GM23248 (cell line): Measurements from ENCODE around the gene PRKAB1. TPM values are rescaled to one million over a fixed set of nuclear protein-coding genes. Genes with fewer than 3 reads are reported as not detected.

Experiments used
- DNase-seq: peaks from one replicate; pipeline ENCODE4 v3.0.0-alpha.2; 2015
- H2AFZ ChIP-seq: fragments of 200-600 bp; sonication (generic); 2 replicates; pipeline ENCODE4 v1.6.1; 2016; ENCODE audit warnings: antibody characterized with exemption
- H3F3A ChIP-seq: fragments of 200-600 bp; sonication (generic); 2 replicates; pipeline ENCODE4 v1.6.1; 2016; ENCODE audit warnings: mild to moderate bottlenecking, antibody characterized with exemption, mixed run types; ENCODE audit not compliant: insufficient read depth
- H3K27ac ChIP-seq: fragments of 200-600 bp; sonication (generic); 2 replicates; pipeline ENCODE4 v1.5.1; 2016; ENCODE audit warnings: mild to moderate bottlenecking
- H3K27me3 ChIP-seq: fragments of 200-600 bp; sonication (generic); replicated peaks from 2 replicates; pipeline ENCODE4 v1.6.1; 2016; ENCODE audit warnings: mild to moderate bottlenecking; ENCODE audit not compliant: insufficient read depth
- H3K36me3 ChIP-seq: fragments of 200-600 bp; sonication (generic); 2 replicates; pipeline ENCODE4 v1.6.1; 2016; ENCODE audit warnings: low read depth, mild to moderate bottlenecking
- H3K4me1 ChIP-seq: fragments of 200-600 bp; sonication (generic); 2 replicates; pipeline ENCODE4 v1.6.1; 2016; ENCODE audit warnings: mild to moderate bottlenecking; ENCODE audit not compliant: insufficient read depth
- H3K4me2 ChIP-seq: fragments of 200-600 bp; sonication (generic); one replicate; pipeline ENCODE4 v1.6.1; 2016; ENCODE audit warnings: mild to moderate bottlenecking; ENCODE audit not compliant: unreplicated experiment
- H3K4me3 ChIP-seq: fragments of 200-600 bp; sonication (generic); 2 replicates; pipeline ENCODE4 v1.5.1; 2016; ENCODE audit warnings: mild to moderate bottlenecking
- H3K79me2 ChIP-seq: fragments of 200-600 bp; sonication (generic); 2 replicates; pipeline ENCODE4 v1.6.1; 2016; ENCODE audit warnings: mild to moderate bottlenecking; ENCODE audit not compliant: insufficient read depth
- H3K9ac ChIP-seq: fragments of 200-600 bp; sonication (generic); 2 replicates; pipeline ENCODE4 v1.6.1; 2016; ENCODE audit warnings: mild to moderate bottlenecking
- H3K9me2 ChIP-seq: fragments of 200-600 bp; sonication (generic); 2 replicates; pipeline ENCODE4 v1.6.1; 2016; ENCODE audit warnings: mixed run types, mild to moderate bottlenecking, moderate library complexity; ENCODE audit not compliant: insufficient read depth
- H3K9me3 ChIP-seq: fragments of 200-600 bp; sonication (generic); one replicate; pipeline ENCODE4 v1.6.1; 2017; ENCODE audit warnings: low read depth
- H4K20me1 ChIP-seq: fragments of 200-600 bp; sonication (generic); 2 replicates; pipeline ENCODE4 v1.6.0; 2016; ENCODE audit not compliant: insufficient read depth
- EZH2 ChIP-seq: fragments of 200-600 bp; sonication (generic); IDR thresholded peaks from 2 replicates; pipeline ENCODE4 v1.6.1; 2018; ENCODE audit warnings: antibody characterized with exemption, mild to moderate bottlenecking; ENCODE audit not compliant: insufficient read depth, poor library complexity, severe bottlenecking
- EZH2phosphoT487 ChIP-seq: fragments of 200-600 bp; sonication (generic); IDR thresholded peaks from 2 replicates; pipeline ENCODE4 v1.6.1; 2018; ENCODE audit warnings: antibody characterized with exemption, moderate library complexity, mild to moderate bottlenecking, low read depth; ENCODE audit not compliant: insufficient read depth
- WGBS, 2 experiments: methylation state at CpG; one replicate each; pipeline ENCODE4 v1.1.6; 2015 to 2017; ENCODE audit warnings: low lambda C conversion rate in 2 of 2, low coverage in 1 of 2; ENCODE audit errors: missing lambda C conversion rate in 2 of 2; 5-methylcytosine and 5-hydroxymethylcytosine counted together
- in situ Hi-C: fragments of 300-500 bp; cut with MboI; formaldehyde crosslinking; loops from 2 replicates; pipeline ENCODE4 v1.15.0; 2020
- polyA plus RNA-seq: library from polyadenylated mRNA; unstranded; fragments of >200 nt; fragmentation: Nextera tagmentation; extraction: Ambion mirVana; gene quantifications from 2 replicates; pipeline ENCODE4 v1.2.1, GENCODE V29; 2016
- total RNA-seq: library from RNA; depleted of rRNA; stranded (reverse); fragments of >200 nt; shearing (Covaris generic); gene quantifications from 2 replicates; pipeline ENCODE4 v1.2.3, GENCODE V29; 2014

PRKAB1 gene
- total and polyA plus RNA-seq, 2 experiments from 2014 or later: 19.2 to 24.7 TPM

DNA sequence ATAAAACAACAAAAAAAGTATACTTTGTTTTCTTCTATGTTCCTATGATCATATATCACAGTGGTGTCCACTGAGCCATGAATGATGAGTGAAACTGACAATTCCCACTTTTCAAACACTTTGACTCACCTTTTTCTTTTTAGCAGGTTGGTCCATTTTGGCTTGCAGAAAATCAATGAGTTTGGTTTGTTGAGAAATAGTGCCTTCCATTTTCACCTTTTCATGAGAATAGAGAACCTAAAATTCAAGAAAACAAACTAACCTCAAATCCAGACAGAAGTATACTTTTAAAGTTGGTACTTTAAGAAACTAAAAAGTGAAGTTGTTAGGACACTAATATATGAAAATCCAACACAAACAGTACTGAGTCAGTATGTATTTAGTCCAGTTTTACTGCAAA, 52.4 kb downstream of the PRKAB1 start:
- Histone ChIP-seq H3K9me3 (no peaks in the 10 kb centered on the region), H3K4me2 (no peak overlapping the region), H3K9me2 (no peaks in the 10 kb centered on the region), H4K20me1 (no peaks in the 10 kb centered on the region), H3K9ac (no peak overlapping the region), H3K4me3 (no peak overlapping the region), H3K36me3 (no peaks in the 10 kb centered on the region), H3F3A (peaks cover 6% of the 10 kb centered on the region; the same call in 1 of the 2 replicates), H2AFZ (no peak overlapping the region), H3K27ac (no peak overlapping the region), H3K27me3 (no peaks in the 10 kb centered on the region), H3K79me2 (no peaks in the 10 kb centered on the region), H3K4me1 (peaks cover 6% of the 10 kb centered on the region)
- DNase-seq: no peak
- no peak for TF ChIP-seq EZH2
- no peak for TF ChIP-seq EZH2phosphoT487
- in situ Hi-C loops: no loop called here

DNA sequence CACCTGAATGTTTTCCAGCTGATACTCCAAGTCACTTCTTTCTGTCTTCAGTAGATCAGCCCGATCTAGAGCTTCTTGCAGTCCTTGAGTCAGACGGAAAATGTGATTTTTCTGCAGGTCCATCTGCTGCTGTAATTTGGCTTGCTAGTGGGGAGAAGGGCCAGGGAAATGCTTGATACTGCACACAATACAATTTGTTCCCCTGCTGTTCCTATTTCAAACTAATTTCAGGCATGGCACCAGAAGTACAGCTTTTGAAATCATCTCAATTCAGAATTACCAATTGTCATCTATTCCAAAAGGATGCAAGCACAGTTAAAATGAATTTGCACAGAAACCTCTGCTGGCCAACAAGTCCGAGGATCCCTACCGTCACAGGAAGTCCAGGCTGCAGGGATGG, 53.4 kb downstream of the PRKAB1 start:
- no peaks in the 10 kb centered on the region for H3K27me3 ChIP-seq
- H3F3A ChIP-seq: peaks cover 6% of the 10 kb centered on the region; the same call in 1 of the 2 replicates
- no peak overlapping the region for H3K27ac ChIP-seq
- H4K20me1 ChIP-seq: no peaks in the 10 kb centered on the region
- H3K9me2 ChIP-seq: no peaks in the 10 kb centered on the region
- TF ChIP-seq EZH2phosphoT487: no peak
- TF ChIP-seq EZH2: no peak
- H3K36me3 ChIP-seq: no peaks in the 10 kb centered on the region
- no peaks in the 10 kb centered on the region for H3K9me3 ChIP-seq
- no peak overlapping the region for H3K4me2 ChIP-seq
- no peak overlapping the region for H3K4me3 ChIP-seq
- H3K4me1 ChIP-seq: peaks cover 5% of the 10 kb centered on the region
- no peak for DNase-seq
- H3K9ac ChIP-seq: no peak overlapping the region
- 84 to 92% methylated on average over 4 of the region's 4 CpGs for WGBS, 2 experiments
- H2AFZ ChIP-seq: no peak overlapping the region
- in situ Hi-C loops: no loop called here
- no peaks in the 10 kb centered on the region for H3K79me2 ChIP-seq

DNA sequence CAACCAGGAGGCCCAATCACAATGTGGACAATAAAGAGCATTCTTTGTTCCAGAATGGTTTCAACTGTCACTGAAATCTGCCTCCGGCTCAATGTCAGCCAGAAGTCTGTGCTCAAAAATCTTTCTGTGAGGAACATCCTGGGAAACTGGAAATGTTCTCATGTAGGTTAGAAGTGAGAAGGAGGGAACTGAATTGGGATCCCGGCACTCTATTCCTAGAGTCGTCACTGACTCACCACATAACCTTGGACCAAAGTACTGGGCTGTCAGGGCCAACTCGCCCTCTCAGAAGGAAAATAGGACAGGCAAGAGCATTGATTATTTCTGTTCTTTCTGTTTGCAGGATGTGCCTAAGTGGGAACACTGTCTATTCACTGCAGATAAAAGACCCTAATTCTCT, 57.6 kb downstream of the PRKAB1 start:
- no peaks in the 10 kb centered on the region for H3K27me3 ChIP-seq
- no peak overlapping the region for H3K9ac ChIP-seq
- DNase-seq: no peak
- H3F3A ChIP-seq: no peaks in the 10 kb centered on the region
- no peaks in the 10 kb centered on the region for H3K9me3 ChIP-seq
- TF ChIP-seq EZH2phosphoT487: no peak
- no peak for TF ChIP-seq EZH2
- H3K4me2 ChIP-seq: no peak overlapping the region
- no peaks in the 10 kb centered on the region for H4K20me1 ChIP-seq
- WGBS, 2 experiments: 87 to 92% methylated on average over 4 of the region's 4 CpGs
- H3K79me2 ChIP-seq: no peaks in the 10 kb centered on the region
- no peaks in the 10 kb centered on the region for H3K36me3 ChIP-seq
- no peak overlapping the region for H2AFZ ChIP-seq
- in situ Hi-C loops: no loop called here
- no peaks in the 10 kb centered on the region for H3K4me1 ChIP-seq
- no peaks in the 10 kb centered on the region for H3K9me2 ChIP-seq
- no peak overlapping the region for H3K4me3 ChIP-seq
- no peak overlapping the region for H3K27ac ChIP-seq

DNA sequence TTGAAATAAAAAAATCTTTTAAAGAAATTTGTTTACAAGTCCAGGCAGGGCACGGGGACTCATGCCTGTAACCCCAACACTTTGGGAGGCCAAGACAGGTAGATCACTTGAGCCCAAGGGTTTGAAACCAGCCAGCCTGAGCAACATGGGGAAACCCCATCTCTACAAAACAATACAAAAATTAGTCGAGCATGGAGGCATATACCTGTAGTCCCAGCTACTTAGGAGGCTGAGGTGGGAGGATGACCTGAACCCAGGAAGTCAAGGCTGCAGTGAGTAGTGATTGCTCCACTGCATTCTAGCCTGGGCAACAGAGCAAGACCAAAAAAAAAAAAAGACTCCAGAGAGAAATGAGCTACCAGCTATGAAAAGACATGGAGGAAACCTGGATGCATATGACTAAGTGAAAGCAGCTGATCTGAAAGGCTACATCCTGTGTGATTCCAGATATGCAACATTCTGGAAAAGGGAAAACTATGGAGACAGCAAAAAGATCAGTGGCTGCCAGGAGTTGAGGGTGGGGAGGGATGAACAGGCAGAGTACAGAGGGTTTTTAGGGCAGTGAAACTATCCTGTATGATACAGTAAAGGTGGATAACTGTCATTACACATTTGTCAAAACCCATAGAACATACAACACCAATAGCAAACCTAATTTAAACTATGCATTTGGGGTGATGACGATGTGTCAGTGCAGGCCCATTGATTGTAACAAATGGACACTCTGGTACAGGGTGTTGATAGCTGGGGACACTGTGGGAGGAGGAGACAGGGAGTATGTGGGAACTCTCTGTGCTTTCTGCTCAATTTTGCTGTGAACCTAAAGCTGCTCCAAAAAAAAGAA, 59.9 kb downstream of the PRKAB1 start:
- Histone ChIP-seq H2AFZ (no peak overlapping the region), H3K4me3 (no peak overlapping the region), H3K27ac (no peak overlapping the region), H3K36me3 (no peaks in the 10 kb centered on the region), H4K20me1 (no peaks in the 10 kb centered on the region), H3F3A (no peaks in the 10 kb centered on the region), H3K4me2 (no peak overlapping the region), H3K27me3 (no peaks in the 10 kb centered on the region), H3K9me2 (no peaks in the 10 kb centered on the region), H3K9me3 (no peaks in the 10 kb centered on the region), H3K4me1 (no peaks in the 10 kb centered on the region), H3K79me2 (no peaks in the 10 kb centered on the region), H3K9ac (no peak overlapping the region)
- in situ Hi-C loops: no loop called here
- TF ChIP-seq EZH2phosphoT487 (no peak), EZH2 (no peak)
- WGBS, 2 experiments: 94 to 98% methylated on average over 3 of the region's 3 CpGs
- DNase-seq: no peak
